Endodermal cell (in vitro differentiated cells): ENCODE measurements around the gene GNAI2. TPM values are rescaled to one million over a fixed set of nuclear protein-coding genes. Genes with fewer than 3 reads are reported as not detected.

ENCODE experiments used
- DNase-seq: peaks from one replicate; pipeline ENCODE4 v3.0.0-alpha.2; 2017
- H3K27ac ChIP-seq: 2 replicates; pipeline ENCODE4 v1.5.1; 2013; ENCODE audit warnings: mild to moderate bottlenecking, low read depth, low read length, moderate library complexity
- H3K27me3 ChIP-seq: 2 replicates; pipeline ENCODE4 v1.6.1; 2013; ENCODE audit warnings: mild to moderate bottlenecking, low read length, moderate library complexity; ENCODE audit not compliant: insufficient read depth, control insufficient read depth, poor library complexity, severe bottlenecking
- H3K36me3 ChIP-seq: 2 replicates; pipeline ENCODE4 v1.7.0; 2013; ENCODE audit warnings: mild to moderate bottlenecking, low read length, moderate library complexity; ENCODE audit not compliant: control insufficient read depth, insufficient read depth
- H3K4me1 ChIP-seq: one replicate; pipeline ENCODE4 v1.7.0; 2013; ENCODE audit warnings: low read length; ENCODE audit not compliant: control insufficient read depth, insufficient read depth
- H3K4me3 ChIP-seq: 2 replicates; pipeline ENCODE4 v1.5.1; 2013; ENCODE audit warnings: mild to moderate bottlenecking, low read length, moderate library complexity
- H3K9ac ChIP-seq: 2 replicates; pipeline ENCODE4 v1.6.1; 2013; ENCODE audit warnings: mild to moderate bottlenecking, low read length, moderate library complexity; ENCODE audit not compliant: poor library complexity, severe bottlenecking; ENCODE audit errors: extremely low read depth
- H3K9me3 ChIP-seq: 2 replicates; pipeline ENCODE4 v1.6.1; 2013; ENCODE audit warnings: mild to moderate bottlenecking, low read length, moderate library complexity; ENCODE audit not compliant: control insufficient read depth
- H3K27ac Mint-ChIP-seq: 2 replicates; pipeline ENCODE4 v1.8.0; 2020; ENCODE audit warnings: mixed read lengths
- H3K27me3 Mint-ChIP-seq: 2 replicates; pipeline ENCODE4 v1.8.0; 2021; ENCODE audit warnings: mild to moderate bottlenecking, mixed read lengths; ENCODE audit not compliant: insufficient read depth
- H3K36me3 Mint-ChIP-seq: 2 replicates; pipeline ENCODE4 v1.8.0; 2020; ENCODE audit warnings: low read depth, mixed read lengths
- H3K4me1 Mint-ChIP-seq: 2 replicates; pipeline ENCODE4 v1.8.0; 2020; ENCODE audit warnings: mixed read lengths
- H3K4me3 Mint-ChIP-seq: 2 replicates; pipeline ENCODE4 v1.8.0; 2020; ENCODE audit warnings: mild to moderate bottlenecking, moderate library complexity, mixed read lengths
- H3K9me3 Mint-ChIP-seq: 2 replicates; pipeline ENCODE4 v1.8.0; 2020; ENCODE audit warnings: mild to moderate bottlenecking, mixed read lengths
- WGBS, 2 experiments: methylation state at CpG; one replicate each; pipeline versions ENCODE4 v1.1.5 to v1.1.7; 2013; ENCODE audit warnings: missing lambda C conversion rate in 2 of 2, mixed read lengths in 1 of 2; ENCODE audit not compliant: insufficient coverage in 1 of 2, insufficient read length in 1 of 2; 5-methylcytosine and 5-hydroxymethylcytosine counted together
- total RNA-seq, 2 donors: library from RNA; stranded (reverse); fragmentation: NEBNext Ultra II Directional in 1 of 2; extraction: Animal tissue kit (Norgen Biotek cat#: 25700) in 1 of 2; gene quantifications; 2 replicates in 1 of 2; 3 replicates in 1 of 2; pipeline ENCODE4 v1.2.1, GENCODE V29; 2021
- TF ChIP-seq, protein P1 (sequence below): fragments of 200-600 bp; sonication (generic); conservative IDR thresholded peaks from 2 replicates; pipeline ENCODE4 v1.5.0; 2021; ENCODE audit warnings: antibody characterized with exemption, mild to moderate bottlenecking

Gene GNAI2
- total RNA-seq, 2 donors from 2014 or later = 243 to 278 TPM

DNA sequence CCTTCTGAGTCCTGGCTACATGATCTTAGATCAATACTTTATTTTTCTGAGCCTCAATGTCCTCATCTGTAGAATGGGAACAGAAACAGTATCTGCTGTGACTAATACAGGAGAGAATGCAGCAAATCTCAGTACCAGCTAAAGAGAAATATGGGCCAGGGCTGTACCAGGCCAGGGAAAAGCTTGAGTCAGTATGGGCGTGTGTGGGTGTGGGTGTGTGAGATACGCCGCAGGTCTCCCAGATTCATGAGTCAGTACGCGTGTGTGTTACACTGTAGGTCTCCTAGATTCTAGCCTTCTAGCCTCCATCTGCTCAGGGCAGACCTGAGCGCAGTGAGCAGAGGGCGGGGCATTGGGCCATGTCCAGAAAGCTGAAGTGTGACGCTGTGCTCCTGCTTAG is 15.2 kb downstream of the GNAI2 start:
- peaks cover 48% of the 10 kb centered on the region for H3K36me3 ChIP-seq
- Mint-ChIP-seq H3K9me3 (no peaks in the 10 kb centered on the region), H3K4me1 (peaks cover 14% of the 10 kb centered on the region), H3K27me3 (no peaks in the 10 kb centered on the region), H3K4me3 (no peak overlapping the region), H3K27ac (peak overlapping the region; percentile 81), H3K36me3 (peaks cover 25% of the 10 kb centered on the region)
- H3K27me3 ChIP-seq = no peaks in the 10 kb centered on the region
- H3K9me3 ChIP-seq = no peaks in the 10 kb centered on the region
- no peak overlapping the region for H3K9ac ChIP-seq
- no peak overlapping the region for H3K4me3 ChIP-seq
- DNase-seq = no peak
- 97 to 98% methylated on average over 7 to 8 of the region's 8 CpGs for WGBS, 2 experiments
- H3K27ac ChIP-seq = no peak overlapping the region
- TF ChIP-seq, protein P1, sequence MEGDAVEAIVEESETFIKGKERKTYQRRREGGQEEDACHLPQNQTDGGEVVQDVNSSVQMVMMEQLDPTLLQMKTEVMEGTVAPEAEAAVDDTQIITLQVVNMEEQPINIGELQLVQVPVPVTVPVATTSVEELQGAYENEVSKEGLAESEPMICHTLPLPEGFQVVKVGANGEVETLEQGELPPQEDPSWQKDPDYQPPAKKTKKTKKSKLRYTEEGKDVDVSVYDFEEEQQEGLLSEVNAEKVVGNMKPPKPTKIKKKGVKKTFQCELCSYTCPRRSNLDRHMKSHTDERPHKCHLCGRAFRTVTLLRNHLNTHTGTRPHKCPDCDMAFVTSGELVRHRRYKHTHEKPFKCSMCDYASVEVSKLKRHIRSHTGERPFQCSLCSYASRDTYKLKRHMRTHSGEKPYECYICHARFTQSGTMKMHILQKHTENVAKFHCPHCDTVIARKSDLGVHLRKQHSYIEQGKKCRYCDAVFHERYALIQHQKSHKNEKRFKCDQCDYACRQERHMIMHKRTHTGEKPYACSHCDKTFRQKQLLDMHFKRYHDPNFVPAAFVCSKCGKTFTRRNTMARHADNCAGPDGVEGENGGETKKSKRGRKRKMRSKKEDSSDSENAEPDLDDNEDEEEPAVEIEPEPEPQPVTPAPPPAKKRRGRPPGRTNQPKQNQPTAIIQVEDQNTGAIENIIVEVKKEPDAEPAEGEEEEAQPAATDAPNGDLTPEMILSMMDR = no peak
- peaks cover 4% of the 10 kb centered on the region for H3K4me1 ChIP-seq

DNA sequence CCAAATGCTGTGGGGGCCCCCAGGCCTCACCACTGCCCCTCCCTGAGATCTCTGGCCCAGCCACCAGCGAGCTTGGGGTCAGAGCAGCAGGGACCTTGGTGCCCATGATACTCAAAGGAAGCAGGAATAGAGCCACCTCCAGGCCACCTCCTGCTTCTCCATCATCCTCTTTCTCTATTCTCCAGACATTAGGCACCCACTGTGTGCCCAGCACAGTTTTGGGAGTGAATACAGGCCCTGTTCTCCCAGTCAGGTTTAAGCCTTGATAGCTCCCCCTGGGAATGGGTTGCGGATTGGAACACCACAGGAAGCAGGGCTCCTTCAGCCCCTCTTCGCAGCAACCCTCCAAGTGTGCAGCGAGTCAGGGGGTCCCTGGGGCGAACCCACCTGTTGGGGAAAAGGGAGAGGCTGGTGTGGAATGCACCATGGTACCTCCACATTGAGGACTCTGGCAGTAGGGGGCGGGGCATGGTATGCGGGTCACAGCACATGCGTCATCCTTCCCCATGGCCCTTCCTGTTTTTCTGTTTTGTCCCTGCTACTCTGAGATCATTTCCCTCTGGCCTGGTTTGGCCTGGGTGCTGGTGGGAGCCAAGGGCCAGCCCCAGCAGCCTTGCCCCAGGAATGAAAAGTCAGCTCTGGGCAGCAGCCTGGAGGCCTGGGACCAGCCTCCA is 18.7 kb downstream of the GNAI2 start:
- peak; percentile 80 for DNase-seq
- no peaks in the 10 kb centered on the region for H3K4me1 ChIP-seq
- WGBS, 2 experiments = 92 to 94% methylated on average over 6 to 8 of the region's 8 CpGs
- H3K4me3 Mint-ChIP-seq = no peak overlapping the region
- TF ChIP-seq, protein P1 = no peak
- H3K4me3 ChIP-seq = no peak overlapping the region
- peaks cover 4% of the 10 kb centered on the region for H3K4me1 Mint-ChIP-seq
- peaks cover 60% of the 10 kb centered on the region for H3K36me3 ChIP-seq
- H3K9ac ChIP-seq = no peak overlapping the region
- peak overlapping the region; percentile 77 for H3K27ac Mint-ChIP-seq
- H3K9me3 Mint-ChIP-seq = no peaks in the 10 kb centered on the region
- no peaks in the 10 kb centered on the region for H3K27me3 Mint-ChIP-seq
- H3K9me3 ChIP-seq = no peaks in the 10 kb centered on the region
- peaks cover 49% of the 10 kb centered on the region for H3K36me3 Mint-ChIP-seq
- H3K27ac ChIP-seq = peak overlapping the region; percentile 38
- H3K27me3 ChIP-seq = no peaks in the 10 kb centered on the region

DNA sequence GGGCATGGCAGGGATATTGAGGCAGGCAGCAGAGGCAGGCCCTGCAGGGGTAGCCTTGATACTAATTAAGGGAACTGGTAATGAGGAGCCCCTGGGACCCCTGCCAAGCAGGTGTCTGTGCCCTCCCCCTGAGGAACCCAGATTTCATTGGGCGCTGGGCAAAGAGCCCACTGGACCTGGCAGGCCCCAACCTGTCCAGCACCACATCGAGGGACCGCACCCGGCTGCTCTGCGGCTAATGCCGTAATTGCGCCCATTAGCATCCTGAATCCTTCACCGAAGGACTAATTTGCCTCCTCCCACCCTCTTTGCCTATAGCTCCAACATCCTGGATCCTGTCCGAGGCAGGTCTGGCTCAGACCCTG is 19.2 kb downstream of the GNAI2 start:
- Mint-ChIP-seq H3K27me3 (no peaks in the 10 kb centered on the region), H3K36me3 (peaks cover 48% of the 10 kb centered on the region), H3K27ac (peak overlapping the region; percentile 77), H3K4me3 (no peak overlapping the region), H3K4me1 (peaks cover 4% of the 10 kb centered on the region), H3K9me3 (no peaks in the 10 kb centered on the region)
- H3K27me3 ChIP-seq = no peaks in the 10 kb centered on the region
- no peak overlapping the region for H3K27ac ChIP-seq
- H3K9ac ChIP-seq = no peak overlapping the region
- WGBS, 2 experiments = 96 to 100% methylated on average over 3 to 9 of the region's 9 CpGs
- no peak overlapping the region for H3K4me3 ChIP-seq
- no peaks in the 10 kb centered on the region for H3K9me3 ChIP-seq
- DNase-seq = no peak
- H3K36me3 ChIP-seq = peaks cover 60% of the 10 kb centered on the region
- H3K4me1 ChIP-seq = no peaks in the 10 kb centered on the region
- TF ChIP-seq, protein P1 = no peak
